SK-N-SH (cell line): ENCODE data around the gene EPB41L2. TPM values are rescaled to one million over a fixed set of nuclear protein-coding genes. Genes with fewer than 3 reads are reported as not detected.

Experiments used
- CTCF ChIA-PET: fragments of 300-600, 350-600 bp; formaldehyde crosslinking; extraction: SDS; loops from one replicate; lab custom pipeline; 2021; lab: Yijun Ruan, JAX
- POLR2A ChIA-PET: fragments of 350-600 bp; sonication (Branson Sonifier 250); formaldehyde crosslinking; extraction: SDS; loops from one replicate; lab custom pipeline; 2020; ENCODE audit warnings: antibody characterized with exemption, inconsistent platforms; lab: Yijun Ruan, JAX
- DNase-seq: peaks from one replicate; pipeline ENCODE4 v3.0.0; 2012
- H2AFZ ChIP-seq: fragments of 200-600 bp; sonication (generic); 2 replicates; pipeline ENCODE4 v1.8.1; 2016; ENCODE audit warnings: antibody characterized with exemption, mild to moderate bottlenecking, low read depth
- H3F3A ChIP-seq: fragments of 200-600 bp; sonication (generic); replicated peaks from 2 replicates; pipeline ENCODE3; 2016; ENCODE audit warnings: antibody characterized with exemption, mild to moderate bottlenecking; ENCODE audit not compliant: insufficient read depth
- H3K27ac ChIP-seq, 2 experiments: fragments of 200-500 bp in 1 of 2; fragments of 200-600 bp in 1 of 2; sonication (Bioruptor generic) in 1 of 2; sonication (generic), shearing (Covaris generic) in 1 of 2; 2 replicates each; pipeline versions ENCODE4 v1.5.1 to v1.6.1; 2014 to 2016; ENCODE audit warnings: low read depth in 2 of 2, inconsistent platforms in 1 of 2, low read length in 1 of 2, mild to moderate bottlenecking in 1 of 2, mixed read lengths in 1 of 2
- H3K27me3 ChIP-seq: fragments of 200-600 bp; sonication (generic), shearing (Covaris generic); 2 replicates; pipeline ENCODE4 v1.6.1; 2016; ENCODE audit warnings: mixed run types; ENCODE audit not compliant: insufficient read depth
- H3K36me3 ChIP-seq, 2 experiments: fragments of 200-500 bp in 1 of 2; fragments of 200-600 bp in 1 of 2; sonication (Bioruptor generic) in 1 of 2; sonication (generic) in 1 of 2; replicated peaks in 1 of 2; 2 replicates each; pipeline versions ENCODE3 to v1.5.1; 2014 to 2016; ENCODE audit warnings: low read length in 1 of 2, mild to moderate bottlenecking in 1 of 2; ENCODE audit not compliant: insufficient read depth in 2 of 2, control insufficient read depth in 1 of 2
- H3K4me1 ChIP-seq, 2 experiments: fragments of 200-500 bp in 1 of 2; fragments of 200-600 bp in 1 of 2; sonication (Bioruptor generic) in 1 of 2; sonication (generic), shearing (Covaris generic) in 1 of 2; 2 replicates each; pipeline versions ENCODE4 v1.5.1 to v1.6.1; 2014 to 2016; ENCODE audit warnings: low read depth in 1 of 2, low read length in 1 of 2, mixed run types in 1 of 2; ENCODE audit not compliant: insufficient read depth in 2 of 2, control insufficient read depth in 1 of 2
- H3K4me2 ChIP-seq: fragments of 200-600 bp; sonication (generic), shearing (Covaris generic); 2 replicates; pipeline ENCODE4 v1.6.1; 2017; ENCODE audit warnings: mixed run types
- H3K4me3 ChIP-seq, 2 experiments: fragments of 200-500 bp in 1 of 2; fragments of 200-600 bp in 1 of 2; sonication (Bioruptor generic) in 1 of 2; sonication (generic), shearing (Covaris generic) in 1 of 2; 2 replicates each; pipeline versions ENCODE4 v1.5.1 to v1.8.1; 2014 to 2016; ENCODE audit warnings: low read depth in 2 of 2, inconsistent platforms in 1 of 2, low read length in 1 of 2, mild to moderate bottlenecking in 1 of 2, mixed read lengths in 1 of 2, moderate library complexity in 1 of 2
- H3K79me2 ChIP-seq: fragments of 200-600 bp; sonication (generic); 2 replicates; pipeline ENCODE4 v1.8.1; 2017; ENCODE audit warnings: mild to moderate bottlenecking; ENCODE audit not compliant: insufficient read depth
- H3K9ac ChIP-seq: fragments of 200-600 bp; sonication (generic); 2 replicates; pipeline ENCODE4 v1.6.1; 2017; ENCODE audit warnings: mixed run types
- H3K9me2 ChIP-seq: fragments of 200-600 bp; sonication (generic); 2 replicates; pipeline ENCODE4 v1.6.1; 2017; ENCODE audit warnings: mixed run types
- H3K9me3 ChIP-seq: fragments of 200-600 bp; sonication (generic); 2 replicates; pipeline ENCODE4 v1.6.1; 2017; ENCODE audit warnings: mixed run types, mild to moderate bottlenecking, moderate library complexity
- H4K20me1 ChIP-seq: fragments of 200-600 bp; sonication (generic); 2 replicates; pipeline ENCODE4 v1.6.1; 2017; ENCODE audit warnings: mild to moderate bottlenecking, mixed run types; ENCODE audit not compliant: insufficient read depth
- ELF1 ChIP-seq: IDR thresholded peaks from 2 replicates; pipeline ENCODE4 v1.4.0; 2012
- EP300 ChIP-seq, 2 experiments: IDR thresholded peaks; 2 replicates each; pipeline versions ENCODE4 v1.4.0 to v1.6.1; 2012; ENCODE audit warnings: borderline replicate concordance in 1 of 2, low read depth in 1 of 2, low read length in 1 of 2
- EZH2phosphoT487 ChIP-seq: fragments of 200-600 bp; sonication (generic); IDR thresholded peaks from 2 replicates; pipeline ENCODE4 v1.6.1; 2017; ENCODE audit warnings: low read depth, mixed run types, mild to moderate bottlenecking, antibody characterized with exemption, moderate library complexity, borderline replicate concordance
- FOXJ3 ChIP-seq: sonication (generic); formaldehyde crosslinking; IDR thresholded peaks from 2 replicates; pipeline ENCODE4 v1.5.1; 2020; ENCODE audit warnings: mild to moderate bottlenecking, missing genetic modification reagents
- GATA2 ChIP-seq: sonication (generic); formaldehyde crosslinking; IDR thresholded peaks from 2 replicates; pipeline ENCODE4 v1.5.0; 2020; ENCODE audit warnings: mild to moderate bottlenecking, missing genetic modification reagents
- NFIC ChIP-seq: IDR thresholded peaks from 2 replicates; pipeline ENCODE4 v1.4.0; 2012; ENCODE audit warnings: borderline replicate concordance
- POLR2AphosphoS5 ChIP-seq: IDR thresholded peaks from 2 replicates; pipeline ENCODE4 v1.6.1; 2012; ENCODE audit warnings: low read depth, low read length
- REST ChIP-seq: IDR thresholded peaks from 2 replicates; pipeline ENCODE4 v1.6.1; 2012; ENCODE audit warnings: mild to moderate bottlenecking, low read depth, low read length, moderate library complexity
- RXRA ChIP-seq: IDR thresholded peaks from 2 replicates; pipeline ENCODE4 v1.4.0; 2012; ENCODE audit warnings: low read depth, mild to moderate bottlenecking, borderline replicate concordance
- SIN3A ChIP-seq: IDR thresholded peaks from 2 replicates; pipeline ENCODE4 v1.6.1; 2012; ENCODE audit warnings: low read depth, mild to moderate bottlenecking, low read length, moderate library complexity, borderline replicate concordance
- SMC3 ChIP-seq: IDR thresholded peaks from 2 replicates; pipeline ENCODE4 v1.6.1; 2012; ENCODE audit warnings: low read depth, low read length, improper control_type of control experiment
- TAF1 ChIP-seq: IDR thresholded peaks from 2 replicates; pipeline ENCODE4 v1.6.1; 2012; ENCODE audit warnings: low read depth, mild to moderate bottlenecking, low read length, moderate library complexity, borderline replicate concordance
- polyA plus RNA-seq, 3 experiments: library from polyadenylated mRNA; depleted of rRNA; stranded (reverse); fragments of >200 nt; gene quantifications; 2 replicates each; pipeline ENCODE4 v1.2.3, GENCODE V29; 2012
- TF ChIP-seq, protein P1 (sequence below): fragments of 150-350 bp; IDR thresholded peaks from 2 replicates; pipeline ENCODE4 v1.6.1; 2016; ENCODE audit warnings: mild to moderate bottlenecking, low read depth, low read length
- TF ChIP-seq, protein P2 (sequence below): IDR thresholded peaks from 2 replicates; pipeline ENCODE4; 2012
- TF ChIP-seq, protein P3 (sequence below): IDR thresholded peaks from 2 replicates; pipeline ENCODE4 v1.4.0; 2012; ENCODE audit warnings: low read depth, borderline replicate concordance
- TF ChIP-seq, protein P4 (sequence below): fragments of 150-350 bp; IDR thresholded peaks from 2 replicates; pipeline ENCODE4 v1.6.1; 2017; ENCODE audit warnings: antibody characterized with exemption, low read length, low read depth, borderline replicate concordance

EPB41L2 gene
- polyA plus RNA-seq, 1 of the 3 experiments (the other 2 are of a cell fraction): 1.4 TPM

DNA sequence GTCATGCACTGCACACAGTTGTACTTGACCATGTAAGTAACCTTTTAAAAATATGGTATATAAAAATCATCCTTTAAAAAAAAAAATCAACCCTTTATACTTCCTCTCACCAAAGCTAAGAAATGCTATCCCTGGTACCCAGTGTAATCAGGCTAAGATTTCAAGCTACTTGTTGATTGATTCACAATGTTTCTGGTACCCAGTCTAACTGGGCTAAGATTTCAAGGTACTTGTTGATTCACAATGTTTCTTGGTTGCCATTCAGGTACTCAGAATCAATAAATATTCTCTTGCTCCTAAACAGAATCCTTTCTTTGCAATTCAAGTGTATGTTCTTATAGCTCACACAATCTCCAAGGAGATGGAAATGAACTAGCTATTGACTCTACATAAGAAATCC, 159.4 kb downstream of the EPB41L2 start:
- H3K4me3 ChIP-seq: no peak overlapping the region
- POLR2A ChIA-PET: no interaction called here
- no peak overlapping the region for H3K4me2 ChIP-seq
- TF ChIP-seq, protein P1, sequence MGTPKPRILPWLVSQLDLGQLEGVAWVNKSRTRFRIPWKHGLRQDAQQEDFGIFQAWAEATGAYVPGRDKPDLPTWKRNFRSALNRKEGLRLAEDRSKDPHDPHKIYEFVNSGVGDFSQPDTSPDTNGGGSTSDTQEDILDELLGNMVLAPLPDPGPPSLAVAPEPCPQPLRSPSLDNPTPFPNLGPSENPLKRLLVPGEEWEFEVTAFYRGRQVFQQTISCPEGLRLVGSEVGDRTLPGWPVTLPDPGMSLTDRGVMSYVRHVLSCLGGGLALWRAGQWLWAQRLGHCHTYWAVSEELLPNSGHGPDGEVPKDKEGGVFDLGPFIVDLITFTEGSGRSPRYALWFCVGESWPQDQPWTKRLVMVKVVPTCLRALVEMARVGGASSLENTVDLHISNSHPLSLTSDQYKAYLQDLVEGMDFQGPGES: no peak
- TF ChIP-seq GATA2 (CRISPR knock-in tag) (no peak), TAF1 (no peak), EP300 (IDR thresholded peaks at IDR 0.05; ENCODE audit: borderline replicate concordance in 1 of 2, low read depth in 1 of 2, low read length in 1 of 2) (no peak), NFIC (no peak), SIN3A (no peak), SMC3 (no peak), FOXJ3 (CRISPR knock-in tag) (no peak), REST (no peak), ELF1 (no peak), EZH2phosphoT487 (no peak), RXRA (no peak), POLR2AphosphoS5 (no peak)
- TF ChIP-seq, protein P2, sequence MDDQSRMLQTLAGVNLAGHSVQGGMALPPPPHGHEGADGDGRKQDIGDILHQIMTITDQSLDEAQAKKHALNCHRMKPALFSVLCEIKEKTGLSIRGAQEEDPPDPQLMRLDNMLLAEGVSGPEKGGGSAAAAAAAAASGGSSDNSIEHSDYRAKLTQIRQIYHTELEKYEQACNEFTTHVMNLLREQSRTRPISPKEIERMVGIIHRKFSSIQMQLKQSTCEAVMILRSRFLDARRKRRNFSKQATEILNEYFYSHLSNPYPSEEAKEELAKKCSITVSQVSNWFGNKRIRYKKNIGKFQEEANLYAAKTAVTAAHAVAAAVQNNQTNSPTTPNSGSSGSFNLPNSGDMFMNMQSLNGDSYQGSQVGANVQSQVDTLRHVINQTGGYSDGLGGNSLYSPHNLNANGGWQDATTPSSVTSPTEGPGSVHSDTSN: no peak
- TF ChIP-seq, protein P3, sequence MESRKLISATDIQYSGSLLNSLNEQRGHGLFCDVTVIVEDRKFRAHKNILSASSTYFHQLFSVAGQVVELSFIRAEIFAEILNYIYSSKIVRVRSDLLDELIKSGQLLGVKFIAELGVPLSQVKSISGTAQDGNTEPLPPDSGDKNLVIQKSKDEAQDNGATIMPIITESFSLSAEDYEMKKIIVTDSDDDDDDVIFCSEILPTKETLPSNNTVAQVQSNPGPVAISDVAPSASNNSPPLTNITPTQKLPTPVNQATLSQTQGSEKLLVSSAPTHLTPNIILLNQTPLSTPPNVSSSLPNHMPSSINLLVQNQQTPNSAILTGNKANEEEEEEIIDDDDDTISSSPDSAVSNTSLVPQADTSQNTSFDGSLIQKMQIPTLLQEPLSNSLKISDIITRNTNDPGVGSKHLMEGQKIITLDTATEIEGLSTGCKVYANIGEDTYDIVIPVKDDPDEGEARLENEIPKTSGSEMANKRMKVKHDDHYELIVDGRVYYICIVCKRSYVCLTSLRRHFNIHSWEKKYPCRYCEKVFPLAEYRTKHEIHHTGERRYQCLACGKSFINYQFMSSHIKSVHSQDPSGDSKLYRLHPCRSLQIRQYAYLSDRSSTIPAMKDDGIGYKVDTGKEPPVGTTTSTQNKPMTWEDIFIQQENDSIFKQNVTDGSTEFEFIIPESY: no peak
- TF ChIP-seq, protein P4, sequence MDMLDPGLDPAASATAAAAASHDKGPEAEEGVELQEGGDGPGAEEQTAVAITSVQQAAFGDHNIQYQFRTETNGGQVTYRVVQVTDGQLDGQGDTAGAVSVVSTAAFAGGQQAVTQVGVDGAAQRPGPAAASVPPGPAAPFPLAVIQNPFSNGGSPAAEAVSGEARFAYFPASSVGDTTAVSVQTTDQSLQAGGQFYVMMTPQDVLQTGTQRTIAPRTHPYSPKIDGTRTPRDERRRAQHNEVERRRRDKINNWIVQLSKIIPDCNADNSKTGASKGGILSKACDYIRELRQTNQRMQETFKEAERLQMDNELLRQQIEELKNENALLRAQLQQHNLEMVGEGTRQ: no peak
- H3K27ac ChIP-seq: no peak overlapping the region
- no peak overlapping the region for H2AFZ ChIP-seq
- no peaks in the 10 kb centered on the region for H3K9me3 ChIP-seq
- H3K27me3 ChIP-seq: peaks cover 4% of the 10 kb centered on the region; the same call in 1 of the 2 replicates
- no peaks in the 10 kb centered on the region for H3K9me2 ChIP-seq
- no peaks in the 10 kb centered on the region for H3K79me2 ChIP-seq
- H3K9ac ChIP-seq: no peak overlapping the region
- H3F3A ChIP-seq: no peaks in the 10 kb centered on the region
- no peaks in the 10 kb centered on the region for H4K20me1 ChIP-seq
- no peak for DNase-seq
- H3K36me3 ChIP-seq: no peaks in the 10 kb centered on the region
- CTCF ChIA-PET: interaction anchor here (0.6 kb wide), 1 partner anchor 162 kb away, joined by 3 read pairs; no protein-coding TSS in a partner anchor
- H3K4me1 ChIP-seq: no peaks in the 10 kb centered on the region
